Measurements from ENCODE around the gene NPAS2.

The NPAS2 gene

GRCh38 chr2:100782380-100782878 lies 37.5 kb upstream of the NPAS2 start:
- no peak overlapping the region for H3K27ac ChIP-seq (ENCODE audit: low read length)
- H2AFZ ChIP-seq (ENCODE audit: low read length) = no peak overlapping the region
- H3K27me3 ChIP-seq (replicated peaks; ENCODE audit: insufficient read depth, low read length) = no peaks in the 10 kb centered on the region
- no peaks in the 10 kb centered on the region for H3K9me3 ChIP-seq (replicated peaks; ENCODE audit: insufficient read depth, low read length)
- no peak overlapping the region for H3K9ac ChIP-seq (ENCODE audit: low read length)
- no peaks in the 10 kb centered on the region for H3K36me3 ChIP-seq (replicated peaks; ENCODE audit: insufficient read depth, low read length)
- H3K9me2 ChIP-seq (replicated peaks; ENCODE audit: insufficient read depth, low read length) = no peaks in the 10 kb centered on the region
- no peaks in the 10 kb centered on the region for H3F3A ChIP-seq (ENCODE audit: insufficient read depth, low read length)
- no peaks in the 10 kb centered on the region for H3K4me1 ChIP-seq (ENCODE audit: low read length)
- H3K4me3 ChIP-seq (ENCODE audit: low read length) = no peak overlapping the region
- TF ChIP-seq CTCF (IDR thresholded peaks at IDR 0.05; ENCODE audit: low read length) = no peak
- TF ChIP-seq EZH2phosphoT487 (IDR thresholded peaks at IDR 0.05; ENCODE audit: low read length) = no peak
- no peak for TF ChIP-seq EZH2 (optimal IDR thresholded peaks at IDR 0.05; ENCODE audit: low read depth, low read length)
- H3K4me2 ChIP-seq (ENCODE audit: low read depth, low read length) = no peak overlapping the region
- DNase-seq = no peak
- no peaks in the 10 kb centered on the region for H3K79me2 ChIP-seq (ENCODE audit: low read length)
- no peaks in the 10 kb centered on the region for H4K20me1 ChIP-seq (ENCODE audit: insufficient read depth, low read length)

GRCh38 chr2:100783987-100784386 lies 36.0 kb upstream of the NPAS2 start:
- TF ChIP-seq CTCF (IDR thresholded peaks at IDR 0.05; ENCODE audit: low read length) (no peak), EZH2phosphoT487 (IDR thresholded peaks at IDR 0.05; ENCODE audit: low read length) (no peak), EZH2 (optimal IDR thresholded peaks at IDR 0.05; ENCODE audit: low read depth, low read length) (no peak)
- Histone ChIP-seq H3K79me2 (ENCODE audit: low read length) (no peaks in the 10 kb centered on the region), H3K27ac (ENCODE audit: low read length) (no peak overlapping the region), H3K9me2 (replicated peaks; ENCODE audit: insufficient read depth, low read length) (no peaks in the 10 kb centered on the region), H3K9me3 (replicated peaks; ENCODE audit: insufficient read depth, low read length) (no peaks in the 10 kb centered on the region), H3K9ac (ENCODE audit: low read length) (no peak overlapping the region), H4K20me1 (ENCODE audit: insufficient read depth, low read length) (no peaks in the 10 kb centered on the region), H3K4me3 (ENCODE audit: low read length) (no peak overlapping the region), H3K36me3 (replicated peaks; ENCODE audit: insufficient read depth, low read length) (no peaks in the 10 kb centered on the region), H3K4me1 (ENCODE audit: low read length) (no peaks in the 10 kb centered on the region), H3F3A (ENCODE audit: insufficient read depth, low read length) (no peaks in the 10 kb centered on the region), H2AFZ (ENCODE audit: low read length) (no peak overlapping the region), H3K4me2 (ENCODE audit: low read depth, low read length) (no peak overlapping the region), H3K27me3 (replicated peaks; ENCODE audit: insufficient read depth, low read length) (no peaks in the 10 kb centered on the region)
- DNase-seq = no peak

GRCh38 chr2:100784681-100785080 lies 35.3 kb upstream of the NPAS2 start:
- Histone ChIP-seq H3K9ac (ENCODE audit: low read length) (no peak overlapping the region), H3F3A (ENCODE audit: insufficient read depth, low read length) (no peaks in the 10 kb centered on the region), H3K4me2 (ENCODE audit: low read depth, low read length) (no peak overlapping the region), H3K9me2 (replicated peaks; ENCODE audit: insufficient read depth, low read length) (no peaks in the 10 kb centered on the region), H3K4me3 (ENCODE audit: low read length) (no peak overlapping the region), H3K9me3 (replicated peaks; ENCODE audit: insufficient read depth, low read length) (no peaks in the 10 kb centered on the region), H3K27ac (ENCODE audit: low read length) (no peak overlapping the region), H3K79me2 (ENCODE audit: low read length) (no peaks in the 10 kb centered on the region), H3K36me3 (replicated peaks; ENCODE audit: insufficient read depth, low read length) (no peaks in the 10 kb centered on the region), H3K27me3 (replicated peaks; ENCODE audit: insufficient read depth, low read length) (no peaks in the 10 kb centered on the region), H4K20me1 (ENCODE audit: insufficient read depth, low read length) (no peaks in the 10 kb centered on the region), H2AFZ (ENCODE audit: low read length) (no peak overlapping the region), H3K4me1 (ENCODE audit: low read length) (no peaks in the 10 kb centered on the region)
- no peak for DNase-seq
- TF ChIP-seq CTCF (IDR thresholded peaks at IDR 0.05; ENCODE audit: low read length) (no peak), EZH2 (optimal IDR thresholded peaks at IDR 0.05; ENCODE audit: low read depth, low read length) (no peak), EZH2phosphoT487 (IDR thresholded peaks at IDR 0.05; ENCODE audit: low read length) (no peak)

All from MM.1S (cell line).